ENCODE data around the gene RNF26. TPM values are rescaled to one million over a fixed set of nuclear protein-coding genes. Genes with fewer than 3 reads are reported as not detected.

The RNF26 gene
- total RNA-seq, 2 experiments from 2014 or later = 32.8 to 33.7 TPM

GRCh38 chr11:119310682-119311052 lies 23.7 kb upstream of the RNF26 start:
- ChIA-PET CTCF (interaction anchor here (1.2 kb wide), 2 partner anchors 12 to 26 kb away, joined by 3 read pairs; no protein-coding TSS in a partner anchor), POLR2A (no interaction called here)

GRCh38 chr11:119314726-119315125 lies 19.6 kb upstream of the RNF26 start:
- ChIA-PET CTCF (interaction anchor here (1.0 to 2.1 kb wide), 4 partner anchors 9 to 109 kb away, joined by 3 to 7 read pairs (median 4); partner anchors contain the start of gene CBL), POLR2A (no interaction called here)

- CTCF ChIA-PET = interaction anchor here (0.9 to 2.1 kb wide), 5 partner anchors 9 to 109 kb away, joined by 3 to 7 read pairs (median 4); partner anchors contain the start of gene CBL
- POLR2A ChIA-PET = interaction anchor here (0.6 to 1.2 kb wide), 2 partner anchors 52 to 368 kb away, joined by 3 to 5 read pairs; no protein-coding TSS in a partner anchor
These were observed 19.0 kb upstream of the RNF26 start for GRCh38 chr11:119315131-119316015.

GRCh38 chr11:119316016-119316728 lies 18.2 kb upstream of the RNF26 start:
- CTCF ChIA-PET = interaction anchor here (0.9 to 2.1 kb wide), 5 partner anchors 8 to 110 kb away, joined by 3 to 7 read pairs (median 3); partner anchors contain the start of gene CBL
- POLR2A ChIA-PET = interaction anchor here (1.2 kb wide), 1 partner anchor 53 kb away, joined by 5 read pairs; no protein-coding TSS in a partner anchor

- ChIA-PET CTCF (interaction anchor here (1.1 to 2.1 kb wide), 2 partner anchors 21 to 111 kb away, joined by 3 to 7 read pairs; partner anchors contain the start of gene CBL), POLR2A (interaction anchor here (1.1 to 1.2 kb wide), 2 partner anchors 54 to 222 kb away, joined by 4 to 5 read pairs; a partner anchor contains a TSS)
These were observed 17.4 kb upstream of the RNF26 start, which contains the start of gene MCAM for GRCh38 chr11:119316729-119317591. Gene MCAM (minus strand): TSS chr11:119317130. CDS start chr11:119317101, 29 bp downstream.

- CTCF ChIA-PET = interaction anchor here (1.0 to 1.2 kb wide), 3 partner anchors 21 to 121 kb away, joined by 3 read pairs; no protein-coding TSS in a partner anchor
- POLR2A ChIA-PET = interaction anchor here (1.1 kb wide), 1 partner anchor 223 kb away, joined by 4 read pairs; a partner anchor contains a TSS
These were observed 16.6 kb upstream of the RNF26 start for GRCh38 chr11:119317592-119318239.

GRCh38 chr11:119318240-119319135 lies 15.8 kb upstream of the RNF26 start:
- ChIA-PET POLR2A (interaction anchor here (1.0 kb wide), 1 partner anchor 112 kb away, joined by 3 read pairs; the partner anchor contains the start of gene CBL), CTCF (interaction anchor here (1.0 to 1.2 kb wide), 3 partner anchors 16 to 121 kb away, joined by 3 read pairs; partner anchors contain the start of gene RNF26)

- ChIA-PET CTCF (interaction anchor here (1.0 to 1.2 kb wide), 2 partner anchors 15 to 122 kb away, joined by 3 read pairs; partner anchors contain the start of gene RNF26), POLR2A (interaction anchor here (1.0 kb wide), 1 partner anchor 113 kb away, joined by 3 read pairs; the partner anchor contains the start of gene CBL)
These were observed 15.1 kb upstream of the RNF26 start for GRCh38 chr11:119319136-119319699.

- ChIA-PET CTCF (interaction anchor here (1.0 kb wide), 1 partner anchor 14 kb away, joined by 3 read pairs; the partner anchor contains the start of gene RNF26), POLR2A (no interaction called here)
These were observed 14.6 kb upstream of the RNF26 start for GRCh38 chr11:119319700-119320239.

GRCh38 chr11:119320240-119320775 lies 14.0 kb upstream of the RNF26 start:
- CTCF ChIA-PET = interaction anchor here (1.2 to 8.6 kb wide), 3 partner anchors 11 to 37 kb away, joined by 3 to 122 read pairs (median 4); partner anchors contain the start of genes C1QTNF5 and RNF26
- POLR2A ChIA-PET = interaction anchor here (0.5 to 1.4 kb wide), 2 partner anchors 114 to 235 kb away, joined by 4 to 8 read pairs; partner anchors contain the start of gene CBL

GRCh38 chr11:119320776-119321524 lies 13.4 kb upstream of the RNF26 start:
- CTCF ChIA-PET = interaction anchor here (0.5 to 8.6 kb wide), 10 partner anchors 12 to 152 kb away, joined by 3 to 122 read pairs (median 4); partner anchors contain the start of genes C1QTNF5, CBL, NLRX1 and RNF26

GRCh38 chr11:119322360-119322739 lies 12.0 kb upstream of the RNF26 start:
- POLR2A ChIA-PET = no interaction called here
- CTCF ChIA-PET = interaction anchor here (1.0 to 8.6 kb wide), 9 partner anchors 14 to 312 kb away, joined by 3 to 122 read pairs (median 4); partner anchors contain the start of genes C1QTNF5, CBL, NLRX1 and RNF26

More at GRCh38 chr11:119320776-119321524, 13.4 kb upstream of the RNF26 start:
- POLR2A ChIA-PET = interaction anchor here (0.5 to 1.4 kb wide), 2 partner anchors 115 to 236 kb away, joined by 4 to 8 read pairs; partner anchors contain the start of gene CBL

- CTCF ChIA-PET = interaction anchor here (0.6 to 8.6 kb wide), 20 partner anchors 12 to 312 kb away, joined by 3 to 122 read pairs (median 4); partner anchors contain the start of genes C1QTNF5, CBL, RNF26 and USP2
- POLR2A ChIA-PET = no interaction called here
These were observed 11.3 kb upstream of the RNF26 start for GRCh38 chr11:119322921-119323531.

- POLR2A ChIA-PET = no interaction called here
- CTCF ChIA-PET = interaction anchor here (0.6 to 8.6 kb wide), 25 partner anchors 8 to 300 kb away, joined by 3 to 122 read pairs (median 4); partner anchors contain the start of genes C1QTNF5, CBL, RNF26 and USP2
These were observed 10.7 kb upstream of the RNF26 start for GRCh38 chr11:119323532-119324033.
